Parathyroid adenoma (tissue), 2 donors: Measurements from ENCODE around the gene KLLN.

Experiments
- H2AFZ ChIP-seq: fragments of 300-600 bp; sonication (generic); one replicate; pipeline ENCODE4 v1.7.0; 2017; ENCODE audit warnings: antibody characterized with exemption, mild to moderate bottlenecking
- H3K27ac ChIP-seq: fragments of 300-600 bp; sonication (generic); one replicate; pipeline ENCODE4 v1.7.0; 2017
- H3K27me3 ChIP-seq: fragments of 300-600 bp; sonication (generic); one replicate; pipeline ENCODE4 v1.7.0; 2017; ENCODE audit warnings: low read length; ENCODE audit not compliant: control insufficient read depth, insufficient read depth
- H3K36me3 ChIP-seq: fragments of 300-600 bp; sonication (generic); one replicate; pipeline ENCODE4 v1.7.0; 2017; ENCODE audit warnings: low read length; ENCODE audit not compliant: control insufficient read depth, insufficient read depth
- H3K4me1 ChIP-seq: fragments of 300-600 bp; sonication (generic); one replicate; pipeline ENCODE4 v1.7.0; 2017; ENCODE audit warnings: control low read depth
- H3K4me2 ChIP-seq: fragments of 300-600 bp; sonication (generic); one replicate; pipeline ENCODE4 v1.7.0; 2017; ENCODE audit warnings: low read length
- H3K4me3 ChIP-seq: fragments of 300-600 bp; sonication (generic); one replicate; pipeline ENCODE4 v1.7.0; 2017; ENCODE audit warnings: low read depth, low read length
- H3K79me2 ChIP-seq: fragments of 300-600 bp; sonication (generic); one replicate; pipeline ENCODE4 v1.7.0; 2017; ENCODE audit warnings: control low read depth
- H3K9ac ChIP-seq: fragments of 300-600 bp; sonication (generic); one replicate; pipeline ENCODE4 v1.7.0; 2017; ENCODE audit warnings: mild to moderate bottlenecking
- H3K9me3 ChIP-seq: fragments of 300-600 bp; sonication (generic); one replicate; pipeline ENCODE4 v1.7.0; 2017; ENCODE audit warnings: low read length; ENCODE audit not compliant: control insufficient read depth
- TF ChIP-seq, protein P1 (sequence below): fragments of 300-600 bp; sonication (generic); IDR thresholded peaks from one replicate; pipeline ENCODE4 v1.7.0; 2017; ENCODE audit warnings: antibody characterized with exemption, mild to moderate bottlenecking
- donor health status: primary hyperparathyroidism.

The KLLN gene

GRCh38 chr10:87842776-87843497 lies 20.4 kb downstream of the KLLN start:
- Histone ChIP-seq H3K9ac (no peak overlapping the region), H3K4me1 (no peaks in the 10 kb centered on the region), H3K27me3 (no peaks in the 10 kb centered on the region), H3K4me3 (no peak overlapping the region), H3K36me3 (no peaks in the 10 kb centered on the region), H3K27ac (no peak overlapping the region), H3K79me2 (no peaks in the 10 kb centered on the region), H2AFZ (no peak overlapping the region), H3K9me3 (no peaks in the 10 kb centered on the region), H3K4me2 (no peak overlapping the region)
- TF ChIP-seq, protein P1, sequence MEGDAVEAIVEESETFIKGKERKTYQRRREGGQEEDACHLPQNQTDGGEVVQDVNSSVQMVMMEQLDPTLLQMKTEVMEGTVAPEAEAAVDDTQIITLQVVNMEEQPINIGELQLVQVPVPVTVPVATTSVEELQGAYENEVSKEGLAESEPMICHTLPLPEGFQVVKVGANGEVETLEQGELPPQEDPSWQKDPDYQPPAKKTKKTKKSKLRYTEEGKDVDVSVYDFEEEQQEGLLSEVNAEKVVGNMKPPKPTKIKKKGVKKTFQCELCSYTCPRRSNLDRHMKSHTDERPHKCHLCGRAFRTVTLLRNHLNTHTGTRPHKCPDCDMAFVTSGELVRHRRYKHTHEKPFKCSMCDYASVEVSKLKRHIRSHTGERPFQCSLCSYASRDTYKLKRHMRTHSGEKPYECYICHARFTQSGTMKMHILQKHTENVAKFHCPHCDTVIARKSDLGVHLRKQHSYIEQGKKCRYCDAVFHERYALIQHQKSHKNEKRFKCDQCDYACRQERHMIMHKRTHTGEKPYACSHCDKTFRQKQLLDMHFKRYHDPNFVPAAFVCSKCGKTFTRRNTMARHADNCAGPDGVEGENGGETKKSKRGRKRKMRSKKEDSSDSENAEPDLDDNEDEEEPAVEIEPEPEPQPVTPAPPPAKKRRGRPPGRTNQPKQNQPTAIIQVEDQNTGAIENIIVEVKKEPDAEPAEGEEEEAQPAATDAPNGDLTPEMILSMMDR: no peak

DNA sequence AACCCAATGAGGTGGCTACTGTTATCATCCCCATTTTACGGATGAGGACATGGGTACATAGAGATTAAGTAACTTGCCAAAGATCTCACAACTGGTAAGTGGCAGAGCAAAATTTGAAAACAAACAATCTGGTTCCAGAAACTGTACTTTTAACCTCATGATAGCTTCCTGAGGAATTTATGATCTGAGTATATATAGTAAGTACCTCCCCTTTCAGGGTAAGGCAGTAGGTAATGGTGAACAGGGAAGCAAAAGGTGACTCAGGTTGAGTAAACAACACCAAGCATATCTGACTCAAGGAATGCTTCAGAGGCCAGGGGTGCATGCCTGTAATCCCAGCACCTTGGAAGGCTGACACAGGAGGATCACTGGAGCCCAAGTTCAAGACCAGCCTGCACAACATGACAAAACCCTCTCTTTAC lies 21.1 kb downstream of the KLLN start:
- Histone ChIP-seq H3K9me3 (no peaks in the 10 kb centered on the region), H3K79me2 (no peaks in the 10 kb centered on the region), H3K9ac (no peak overlapping the region), H3K27me3 (no peaks in the 10 kb centered on the region), H3K27ac (no peak overlapping the region), H3K4me1 (no peaks in the 10 kb centered on the region), H2AFZ (no peak overlapping the region), H3K36me3 (no peaks in the 10 kb centered on the region), H3K4me2 (no peak overlapping the region), H3K4me3 (no peak overlapping the region)
- TF ChIP-seq, protein P1: no peak

DNA sequence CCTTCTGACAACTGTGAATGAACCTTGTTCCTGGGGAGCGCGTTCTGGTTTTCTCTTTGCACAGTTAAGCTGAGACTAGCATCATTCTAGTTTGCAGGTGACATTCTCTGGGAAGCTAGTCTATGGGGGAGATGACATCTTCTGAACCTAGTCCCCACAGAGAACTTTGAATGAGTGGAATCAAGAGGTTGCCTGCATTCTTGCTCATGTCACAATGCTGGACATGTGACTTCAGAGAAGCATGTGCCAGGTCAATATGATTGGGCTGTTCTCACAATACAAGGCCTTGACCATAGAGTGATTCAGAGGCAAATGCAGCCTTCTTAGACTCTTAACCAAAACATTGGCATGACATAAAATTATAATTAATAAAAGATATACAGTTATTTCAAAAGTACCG lies 22.1 kb downstream of the KLLN start:
- no peaks in the 10 kb centered on the region for H3K79me2 ChIP-seq
- H3K27ac ChIP-seq: no peak overlapping the region
- H3K9ac ChIP-seq: no peak overlapping the region
- no peaks in the 10 kb centered on the region for H3K36me3 ChIP-seq
- H3K4me3 ChIP-seq: no peak overlapping the region
- H3K27me3 ChIP-seq: no peaks in the 10 kb centered on the region
- H3K4me1 ChIP-seq: no peaks in the 10 kb centered on the region
- TF ChIP-seq, protein P1: no peak
- H3K4me2 ChIP-seq: no peak overlapping the region
- H3K9me3 ChIP-seq: no peaks in the 10 kb centered on the region
- no peak overlapping the region for H2AFZ ChIP-seq

GRCh38 chr10:87838650-87839049 lies 24.7 kb downstream of the KLLN start:
- H3K79me2 ChIP-seq: no peaks in the 10 kb centered on the region
- H3K4me2 ChIP-seq: no peak overlapping the region
- no peak overlapping the region for H3K9ac ChIP-seq
- no peak overlapping the region for H3K4me3 ChIP-seq
- no peaks in the 10 kb centered on the region for H3K27me3 ChIP-seq
- no peaks in the 10 kb centered on the region for H3K36me3 ChIP-seq
- H3K27ac ChIP-seq: no peak overlapping the region
- no peaks in the 10 kb centered on the region for H3K9me3 ChIP-seq
- TF ChIP-seq, protein P1: no peak
- H3K4me1 ChIP-seq: no peaks in the 10 kb centered on the region
- no peak overlapping the region for H2AFZ ChIP-seq

GRCh38 chr10:87837445-87837844 lies 25.9 kb downstream of the KLLN start:
- no peak overlapping the region for H3K27ac ChIP-seq
- H3K9me3 ChIP-seq: no peaks in the 10 kb centered on the region
- no peak overlapping the region for H3K4me2 ChIP-seq
- TF ChIP-seq, protein P1: no peak
- no peak overlapping the region for H2AFZ ChIP-seq
- H3K4me1 ChIP-seq: no peaks in the 10 kb centered on the region
- no peaks in the 10 kb centered on the region for H3K27me3 ChIP-seq
- no peak overlapping the region for H3K4me3 ChIP-seq
- no peaks in the 10 kb centered on the region for H3K79me2 ChIP-seq
- H3K9ac ChIP-seq: no peak overlapping the region
- H3K36me3 ChIP-seq: no peaks in the 10 kb centered on the region
